HG02759 (cell line): ENCODE results near the gene SNRPA1.

Experiments used
- ATAC-seq: cut with Tn5 transposase; IDR thresholded peaks from one replicate; pipeline ENCODE4 v1.9.1; 2021; ENCODE audit warnings: mild to moderate bottlenecking, moderate library complexity; ENCODE audit not compliant: unreplicated experiment

Gene SNRPA1

GRCh38 chr15:101320501-101321052, 25.5 kb upstream of the SNRPA1 start:
- ATAC-seq, result peak; percentile 54

- ATAC-seq, result no peak
Observed at GRCh38 chr15:101318839-101319238, 23.8 kb upstream of the SNRPA1 start.

GRCh38 chr15:101318147-101318819, 23.2 kb upstream of the SNRPA1 start:
- no peak for ATAC-seq

- ATAC-seq, result no peak
Observed at GRCh38 chr15:101317336-101317872, 22.4 kb upstream of the SNRPA1 start.

GRCh38 chr15:101316529-101316928, 21.5 kb upstream of the SNRPA1 start:
- no peak for ATAC-seq

GRCh38 chr15:101315736-101316135, 20.7 kb upstream of the SNRPA1 start:
- no peak for ATAC-seq

- no peak for ATAC-seq
Observed at GRCh38 chr15:101314336-101315125, 19.5 kb upstream of the SNRPA1 start.

- ATAC-seq, result no peak
Observed at GRCh38 chr15:101313041-101313761, 18.2 kb upstream of the SNRPA1 start.

GRCh38 chr15:101310508-101310907, 15.5 kb upstream of the SNRPA1 start:
- ATAC-seq, result no peak

GRCh38 chr15:101310161-101310480, 15.1 kb upstream of the SNRPA1 start:
- no peak for ATAC-seq

- no peak for ATAC-seq
Observed at GRCh38 chr15:101309436-101310160, 14.6 kb upstream of the SNRPA1 start.

- no peak for ATAC-seq
Observed at GRCh38 chr15:101308604-101309435, 13.8 kb upstream of the SNRPA1 start.

- ATAC-seq, result no peak
Observed at GRCh38 chr15:101307897-101308603, 13.0 kb upstream of the SNRPA1 start.

- no peak for ATAC-seq
Observed at GRCh38 chr15:101307048-101307896, 12.2 kb upstream of the SNRPA1 start.

- ATAC-seq, result no peak
Observed at GRCh38 chr15:101306341-101307047, 11.4 kb upstream of the SNRPA1 start.

GRCh38 chr15:101305820-101306255, 10.8 kb upstream of the SNRPA1 start:
- ATAC-seq, result no peak

- no peak for ATAC-seq
Observed at GRCh38 chr15:101303408-101303807, 8.4 kb upstream of the SNRPA1 start.
